HG03565 (cell line): ENCODE results near the gene ACSF2.
"Not testable (repeated sequence)": the region's sequence is repeated elsewhere in the genome, so short reads cannot be mapped to it uniquely, and the experiment has no call there.

Experiments used
- ATAC-seq: cut with Tn5 transposase; IDR thresholded peaks from one replicate; pipeline ENCODE4 v1.9.1; 2021; ENCODE audit warnings: mild to moderate bottlenecking, moderate library complexity; ENCODE audit not compliant: unreplicated experiment

ACSF2 gene

DNA sequence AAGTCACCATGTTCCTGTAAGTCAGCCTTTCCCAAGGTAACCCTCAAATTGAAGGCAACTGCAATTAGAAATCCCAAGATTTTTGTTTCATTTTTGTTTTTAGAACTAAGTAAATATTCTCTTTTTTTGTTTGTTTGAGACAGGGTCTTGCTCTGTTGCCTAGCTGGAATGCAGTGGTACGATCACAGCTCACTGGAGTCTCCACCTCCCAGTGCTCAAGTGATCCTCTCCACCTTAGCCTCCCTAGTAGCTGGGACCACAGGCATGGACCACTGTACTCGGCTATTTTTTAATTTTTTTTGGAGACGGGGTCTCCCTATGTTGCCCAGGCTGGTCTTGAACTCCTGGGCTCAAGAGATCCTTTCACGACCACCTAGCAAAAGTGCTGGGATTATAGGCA is 18.1 kb upstream of the ACSF2 start:
- no peak for ATAC-seq

DNA sequence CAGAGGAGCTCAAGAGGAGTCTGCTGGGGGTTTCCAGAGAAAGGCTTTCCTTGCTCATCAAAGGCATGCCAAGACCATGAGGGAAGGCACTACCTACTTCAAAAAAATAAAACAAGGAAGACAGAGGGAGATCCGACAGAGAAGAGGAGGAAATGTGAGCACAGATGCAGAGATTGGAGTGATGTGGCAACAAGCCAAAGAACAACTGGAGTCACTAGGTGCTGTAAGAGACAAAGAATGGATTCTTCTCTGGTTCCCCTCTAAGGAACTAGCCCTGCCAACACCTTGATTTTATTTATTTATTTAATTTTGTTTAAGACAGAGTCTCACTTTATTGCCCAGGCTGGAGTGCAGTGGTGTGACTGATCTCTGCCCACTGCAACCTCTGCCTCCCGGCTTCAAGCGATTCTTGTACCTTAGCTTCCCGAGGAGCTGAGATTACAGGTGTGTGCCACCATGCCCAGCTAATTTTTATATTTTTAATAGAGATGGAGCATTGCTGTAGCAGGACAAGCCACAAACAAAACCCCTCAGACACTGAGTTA is 13.8 kb upstream of the ACSF2 start:
- ATAC-seq, result no peak

DNA sequence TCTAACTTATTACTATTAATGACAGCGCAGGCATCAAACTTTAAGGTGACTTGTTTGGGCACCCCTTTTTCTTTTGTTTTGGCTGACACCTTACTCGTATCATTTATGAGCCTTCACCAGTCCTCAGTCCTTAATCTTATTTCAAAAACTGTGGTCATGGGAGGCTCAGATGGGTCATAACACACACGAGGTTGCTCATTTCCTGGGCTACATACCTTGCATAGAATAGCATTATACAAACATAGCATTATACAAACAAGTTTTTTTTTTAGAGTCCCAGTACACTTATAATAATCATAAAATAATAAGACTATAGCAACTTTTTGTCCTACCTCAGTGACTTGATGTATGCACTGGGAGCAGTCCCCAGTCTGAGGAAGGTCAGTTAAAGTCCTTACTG is 11.2 kb upstream of the ACSF2 start:
- ATAC-seq, result no peak

DNA sequence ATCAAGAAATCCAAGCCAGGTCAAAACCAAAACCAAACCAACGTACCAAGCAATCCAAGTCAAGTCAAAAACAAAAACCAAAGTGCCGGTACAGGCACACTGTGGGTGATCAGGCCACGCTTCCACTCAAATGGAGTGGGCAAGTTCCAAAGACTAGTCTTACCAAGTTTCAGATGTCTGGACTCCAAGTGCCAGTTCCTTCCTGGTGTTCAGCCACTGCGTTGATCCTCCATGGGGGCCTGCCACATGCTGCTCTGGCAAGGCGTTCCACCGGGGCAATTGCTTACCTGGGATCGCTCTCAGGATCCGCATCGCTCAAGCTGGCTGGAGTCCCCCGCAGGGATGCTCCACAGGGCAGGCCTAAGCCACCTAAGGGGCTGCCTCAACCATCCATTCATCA is 6.4 kb upstream of the ACSF2 start:
- not testable (repeated sequence) for ATAC-seq

DNA sequence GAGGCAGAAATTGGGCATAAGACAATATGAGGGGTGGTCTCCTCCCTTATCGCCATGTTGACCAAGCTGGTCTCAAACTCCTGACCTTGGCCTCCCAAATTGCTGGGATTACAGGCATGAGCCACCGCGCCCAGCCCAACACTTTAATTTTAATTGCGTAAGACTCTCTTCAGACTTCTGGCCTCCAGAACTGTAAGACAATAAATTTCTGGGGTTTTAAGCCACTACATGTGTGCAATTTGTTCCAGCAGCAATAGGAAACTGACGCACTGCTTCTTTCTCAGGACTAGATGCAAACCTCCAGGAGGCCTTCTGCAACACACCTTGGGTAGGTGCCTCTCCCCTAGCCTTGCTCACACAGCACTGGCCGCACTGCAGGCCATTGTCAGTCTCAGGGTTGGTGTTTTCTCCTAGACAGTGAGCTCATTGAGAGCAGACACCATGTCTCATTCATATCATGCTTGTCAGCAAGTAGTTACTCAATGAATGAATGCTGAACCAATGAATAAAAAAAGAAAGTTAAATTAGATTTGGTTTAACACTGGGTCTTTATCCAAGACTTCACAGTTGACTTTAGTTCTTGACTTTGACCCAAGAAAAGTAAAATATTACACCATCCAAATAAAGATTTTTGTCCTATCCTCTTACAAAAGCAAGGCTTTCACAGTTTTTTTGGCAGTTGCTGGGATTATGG is 5.5 kb upstream of the ACSF2 start:
- ATAC-seq, result no peak

DNA sequence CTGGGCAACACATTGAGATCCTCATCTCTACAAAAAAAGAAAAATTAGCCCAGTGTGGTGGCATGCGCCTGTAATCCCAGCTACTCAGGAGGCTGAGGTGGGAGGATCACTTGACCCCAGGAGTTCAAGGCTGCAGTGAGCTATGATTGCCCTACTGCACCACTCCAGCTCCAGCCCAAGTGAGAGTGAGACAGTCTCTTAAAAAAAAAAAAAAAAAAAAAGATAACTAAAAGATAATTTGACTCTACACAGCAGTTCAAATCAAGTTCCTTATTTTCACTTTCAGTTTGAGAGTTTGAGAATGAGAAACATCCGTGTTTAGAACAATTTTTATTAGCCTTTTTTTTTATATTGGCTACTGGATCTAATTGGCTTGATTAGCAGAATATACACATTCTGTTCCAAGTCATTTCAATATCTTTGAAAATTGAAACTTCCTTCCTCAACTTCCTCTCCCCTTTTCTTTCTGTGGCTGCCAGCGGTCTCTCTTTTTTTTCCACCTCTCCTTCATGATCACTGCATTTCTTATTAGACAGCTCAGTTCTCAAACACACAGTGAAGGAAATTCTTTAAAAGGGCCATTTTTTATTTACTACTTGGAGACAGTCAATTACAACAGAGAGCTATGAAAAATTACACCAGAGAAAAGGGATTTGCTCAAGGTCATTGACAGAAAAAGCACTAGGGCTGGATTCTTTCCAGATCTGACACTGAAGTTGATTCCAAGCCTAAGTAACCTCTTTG is 4.5 kb upstream of the ACSF2 start:
- ATAC-seq, result no peak

DNA sequence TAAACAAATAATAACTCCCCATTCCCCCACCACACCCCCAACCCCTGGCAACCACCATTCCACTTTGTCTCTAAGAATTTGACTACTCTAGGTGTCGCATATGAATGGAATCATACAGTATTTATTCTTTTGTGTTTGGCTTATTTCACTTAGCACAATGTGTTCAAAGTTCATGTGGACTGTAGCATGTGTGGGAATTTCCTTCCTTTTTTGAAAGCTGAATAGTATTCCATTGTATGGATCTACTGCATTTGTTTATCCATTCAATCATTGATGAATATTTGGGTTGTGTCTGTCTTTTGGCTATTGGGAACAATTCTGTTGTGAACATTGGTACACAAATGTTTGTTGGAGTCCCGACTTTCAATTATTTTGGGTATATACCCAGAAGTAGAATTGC is 3.3 kb upstream of the ACSF2 start:
- no peak for ATAC-seq

DNA sequence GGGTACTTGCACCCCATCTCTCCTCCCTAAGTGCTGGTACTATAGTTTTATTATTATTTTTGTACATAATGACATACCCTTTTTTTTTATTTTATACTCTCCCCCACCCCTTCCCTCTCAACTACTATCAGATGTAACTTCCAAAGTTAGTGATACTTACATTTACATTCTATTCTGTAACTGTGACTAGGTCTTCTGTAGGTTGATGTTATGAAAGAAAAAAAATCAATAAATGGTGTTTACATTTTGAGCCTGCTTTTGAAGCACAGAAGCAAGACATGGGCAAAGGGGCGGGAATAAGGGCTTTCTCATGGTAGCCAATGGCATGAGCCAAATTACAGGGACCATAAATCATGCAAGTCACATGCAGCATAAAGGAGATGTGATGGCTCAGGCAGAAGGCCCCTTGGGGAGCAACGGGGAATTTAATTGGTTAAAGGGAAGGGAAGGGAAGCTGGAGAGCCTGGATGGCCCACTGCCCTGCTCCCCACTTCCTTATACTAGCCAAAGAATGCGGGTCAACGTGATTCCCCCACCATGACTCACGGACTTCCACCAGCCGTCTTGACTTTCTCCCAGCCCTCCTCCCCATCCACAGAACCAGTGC is 2.4 kb upstream of the ACSF2 start:
- no peak for ATAC-seq

DNA sequence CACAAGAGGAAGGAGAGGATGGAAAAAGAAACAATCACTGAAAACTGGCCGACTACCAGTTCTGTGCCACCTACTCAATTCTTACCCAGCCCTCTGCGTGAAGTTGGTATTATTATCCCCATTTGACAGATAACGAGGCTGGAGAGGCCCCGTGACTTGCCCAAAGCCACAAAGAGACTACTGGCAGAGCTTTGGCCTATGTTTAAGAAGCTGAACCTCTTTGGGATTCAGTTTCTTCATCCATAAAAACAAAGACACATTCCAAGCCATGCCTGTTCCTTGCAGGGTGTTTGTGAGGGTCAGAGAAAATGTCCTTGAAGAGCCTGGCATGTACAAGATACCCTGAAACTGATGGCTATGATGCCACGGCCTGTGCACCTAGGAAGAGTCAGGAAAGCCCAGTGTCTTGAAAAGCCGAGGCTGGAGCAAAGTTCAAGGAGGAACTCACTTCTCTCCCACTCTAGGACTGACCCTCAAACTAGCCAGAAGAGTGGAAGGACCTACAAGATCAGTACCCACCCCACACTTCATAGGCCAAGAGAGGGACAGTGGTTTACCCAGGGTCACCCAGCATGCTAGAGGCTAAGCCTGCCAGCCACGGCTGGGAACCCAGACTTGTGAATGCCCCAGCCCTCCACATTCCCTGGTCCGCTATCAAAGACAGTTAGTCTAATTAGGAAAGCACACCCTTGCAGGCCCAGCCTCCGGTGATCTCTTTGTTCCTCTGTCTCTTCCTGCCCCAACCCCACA is 1.6 kb upstream of the ACSF2 start:
- no peak for ATAC-seq

DNA sequence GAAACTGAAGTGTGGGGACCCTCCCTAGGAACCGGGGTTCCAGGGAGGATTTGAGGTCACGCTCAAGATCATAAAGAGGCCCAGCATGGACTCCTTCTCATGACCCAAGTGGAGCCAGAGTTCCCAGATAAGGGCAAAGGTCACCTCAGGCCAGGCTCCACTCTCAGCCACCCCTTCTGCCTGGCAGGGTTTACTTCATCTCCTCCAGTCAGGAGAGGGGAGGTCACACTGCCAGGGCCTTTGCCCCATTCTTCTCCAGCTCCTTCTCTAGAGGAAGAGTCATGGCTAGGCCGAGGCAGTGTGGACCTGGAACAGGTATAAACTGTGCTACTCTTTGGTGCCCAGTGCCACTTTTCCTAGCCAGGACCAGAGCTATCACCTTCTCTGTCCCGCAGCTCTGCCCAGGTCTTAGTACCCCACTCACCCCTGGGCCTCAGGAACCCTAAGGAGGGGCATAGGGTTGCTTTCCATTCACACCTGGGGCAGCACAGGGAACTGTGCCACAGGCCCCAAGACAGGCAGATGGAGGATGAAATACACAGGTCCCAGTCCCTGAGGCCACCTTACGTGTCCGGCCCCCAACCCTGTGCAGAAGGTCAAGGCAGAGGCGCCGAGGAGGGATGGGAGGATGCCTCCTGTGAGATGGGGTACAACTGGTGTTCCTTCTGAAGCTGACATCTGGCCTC is 879 bp upstream of the ACSF2 start:
- ATAC-seq, result no peak

DNA sequence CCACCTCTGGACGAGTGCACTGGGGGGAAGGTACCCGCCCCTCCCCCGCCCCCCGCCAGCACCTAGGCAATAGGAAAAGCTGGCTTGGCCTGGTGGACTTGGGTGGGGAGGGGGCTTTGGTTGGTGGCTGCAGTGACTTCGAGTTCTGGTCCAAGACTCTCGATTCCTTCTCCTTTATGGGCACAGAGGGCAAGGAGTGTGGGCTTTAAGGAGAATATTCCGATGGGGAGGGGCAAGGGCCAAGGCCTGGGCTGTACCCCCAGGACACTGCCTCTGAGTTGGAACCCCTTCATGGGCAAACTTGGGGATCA is 409 bp downstream of the ACSF2 start:
- no peak for ATAC-seq

DNA sequence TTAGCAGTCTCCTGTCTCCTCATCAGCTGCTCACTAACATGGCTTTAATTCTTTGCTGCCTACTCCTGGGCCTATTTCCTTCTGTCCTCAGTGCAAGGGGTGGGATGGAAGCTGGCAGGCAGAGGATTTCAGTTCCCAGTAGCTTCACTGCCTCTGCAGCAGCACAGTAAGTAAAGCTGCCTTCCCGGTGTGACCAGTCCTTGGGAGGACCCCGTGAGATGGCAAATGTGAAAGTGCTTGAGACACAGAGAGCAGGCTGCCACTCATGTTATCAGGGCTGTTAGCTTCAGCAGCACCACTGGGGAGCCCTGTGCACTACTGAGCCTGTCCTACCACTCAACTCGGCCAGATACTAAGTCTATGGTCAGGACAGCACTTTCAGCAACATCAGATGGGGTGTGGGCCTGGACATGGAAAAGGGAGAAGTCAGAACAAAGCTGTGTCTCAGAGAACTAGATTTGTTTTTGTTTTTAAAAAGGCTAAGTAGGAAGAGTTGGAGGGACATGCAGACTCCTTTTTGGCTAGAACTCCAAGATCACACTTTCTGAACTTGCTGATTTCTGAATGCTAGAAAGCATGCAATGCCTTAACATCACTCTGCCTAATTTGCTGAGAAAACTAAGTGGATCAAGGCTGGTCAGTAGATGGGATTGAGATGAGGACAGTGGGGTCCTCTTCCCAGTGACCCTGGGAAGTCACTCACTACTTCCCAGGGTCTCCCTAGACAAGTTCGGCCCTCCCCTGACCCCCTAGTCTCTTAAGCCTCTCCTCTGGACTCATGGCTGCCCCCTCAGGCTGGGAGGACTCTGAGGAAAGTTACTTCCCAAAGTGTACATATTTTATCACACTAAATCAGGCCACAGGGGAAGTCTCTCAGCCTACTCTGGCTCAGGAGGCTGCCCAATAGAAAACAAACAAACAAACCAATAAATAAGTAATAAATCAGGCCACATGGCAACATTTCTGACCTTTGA is 1.1 kb downstream of the ACSF2 start:
- ATAC-seq, result peak; percentile 42

DNA sequence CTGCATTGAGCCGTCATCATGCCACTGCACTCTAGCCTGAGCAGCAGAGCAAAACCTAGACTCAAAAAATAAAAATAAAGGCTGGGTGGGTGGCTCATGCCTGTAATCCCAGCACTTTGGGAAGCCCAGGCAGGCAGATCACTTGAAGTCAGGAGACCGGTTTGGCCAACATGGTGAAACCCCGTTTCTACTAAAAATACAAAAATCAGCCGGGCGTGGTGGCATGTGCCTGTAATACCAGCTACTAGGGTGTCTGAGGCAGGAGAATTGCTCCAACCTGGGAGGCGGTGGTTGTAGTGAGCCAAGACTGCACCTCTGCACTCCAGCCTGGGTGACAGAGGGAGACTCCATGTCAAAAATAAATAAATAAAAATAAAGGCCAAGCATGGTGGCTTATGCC is 2.1 kb downstream of the ACSF2 start:
- ATAC-seq, result not testable (repeated sequence)

DNA sequence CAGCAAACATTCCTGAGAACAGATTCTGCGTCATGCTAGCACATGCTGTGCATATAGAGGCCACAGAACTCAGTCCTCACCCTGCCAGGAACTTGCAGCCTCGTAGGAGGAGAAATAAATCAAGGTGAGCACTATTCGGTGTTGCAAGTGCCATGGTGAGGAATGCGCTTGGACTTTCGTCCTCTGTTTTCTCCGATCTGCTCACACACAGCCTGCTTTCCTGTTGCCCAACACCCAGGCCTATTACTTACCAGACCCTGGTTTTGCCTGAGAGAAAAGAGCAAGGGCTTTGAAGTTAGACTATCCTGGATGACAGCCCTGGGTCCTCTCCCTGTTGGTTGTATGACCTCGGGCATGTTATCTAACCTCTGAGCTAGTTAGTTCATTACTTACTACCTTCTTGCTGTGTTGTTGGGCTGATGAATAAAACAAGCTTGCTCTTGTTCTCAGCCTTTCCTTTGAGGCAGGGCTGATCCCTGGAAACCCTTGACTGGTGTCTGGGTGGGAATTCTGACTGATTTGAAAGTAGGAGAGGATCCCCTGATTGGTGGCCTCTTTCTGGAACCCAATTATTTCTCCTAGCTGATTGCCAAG is 2.9 kb downstream of the ACSF2 start:
- no peak for ATAC-seq

DNA sequence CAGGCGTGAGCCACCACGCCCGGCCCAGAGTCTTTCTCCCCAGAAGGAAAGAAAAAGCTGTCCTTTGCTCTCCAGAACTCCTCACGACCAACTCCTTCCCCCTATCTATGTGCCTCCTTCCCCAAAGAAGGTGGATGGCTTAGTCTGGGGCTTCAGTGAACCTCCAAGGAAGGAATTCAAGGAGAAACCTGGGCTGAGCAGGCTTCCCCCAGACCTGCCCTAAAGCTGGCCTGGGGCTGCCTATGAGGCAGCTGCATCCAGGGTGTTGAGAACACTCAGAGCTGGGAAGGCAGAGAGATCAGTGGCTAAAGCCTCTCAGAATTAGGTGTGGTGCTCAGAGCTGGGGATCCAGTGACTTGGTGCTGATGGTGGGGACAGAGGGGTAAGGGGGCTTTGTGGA is 3.8 kb downstream of the ACSF2 start:
- no peak for ATAC-seq

DNA sequence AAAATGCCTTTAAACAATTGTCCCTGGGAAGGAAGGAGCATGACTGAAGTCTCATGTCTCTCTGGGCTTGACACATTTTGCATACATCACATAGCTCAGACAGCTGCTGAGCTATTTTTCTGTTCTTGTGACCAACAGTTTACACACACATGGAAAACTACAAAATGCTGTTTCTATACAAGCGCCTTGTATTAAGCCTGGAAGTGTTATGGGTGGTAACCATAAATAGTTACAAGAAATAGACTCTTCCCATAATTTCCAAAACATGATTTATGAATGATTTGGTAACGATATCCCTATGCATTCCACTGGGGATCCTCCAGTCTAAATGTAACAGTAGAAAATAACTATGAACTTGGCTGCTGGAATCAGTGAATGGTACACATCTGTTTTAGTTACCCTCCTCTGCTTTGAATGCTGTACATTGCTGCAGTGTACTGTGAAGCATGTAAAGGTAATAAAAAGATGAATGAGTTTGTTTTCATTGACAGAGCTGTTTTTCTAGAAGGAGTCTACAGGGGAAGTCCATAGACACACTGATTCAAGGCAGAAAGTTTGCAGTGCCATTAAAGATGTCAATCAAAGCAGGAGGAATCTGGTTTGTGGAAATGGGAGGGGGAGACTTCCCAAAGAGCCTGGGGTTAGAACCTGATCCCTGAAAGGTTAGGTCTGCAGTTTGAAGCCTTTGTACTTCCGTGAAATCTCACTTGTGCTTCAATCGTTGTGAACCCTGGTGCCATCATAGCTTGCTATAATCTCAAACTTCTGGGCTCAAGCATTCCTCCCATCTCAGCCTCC is 5.0 kb downstream of the ACSF2 start:
- no peak for ATAC-seq

DNA sequence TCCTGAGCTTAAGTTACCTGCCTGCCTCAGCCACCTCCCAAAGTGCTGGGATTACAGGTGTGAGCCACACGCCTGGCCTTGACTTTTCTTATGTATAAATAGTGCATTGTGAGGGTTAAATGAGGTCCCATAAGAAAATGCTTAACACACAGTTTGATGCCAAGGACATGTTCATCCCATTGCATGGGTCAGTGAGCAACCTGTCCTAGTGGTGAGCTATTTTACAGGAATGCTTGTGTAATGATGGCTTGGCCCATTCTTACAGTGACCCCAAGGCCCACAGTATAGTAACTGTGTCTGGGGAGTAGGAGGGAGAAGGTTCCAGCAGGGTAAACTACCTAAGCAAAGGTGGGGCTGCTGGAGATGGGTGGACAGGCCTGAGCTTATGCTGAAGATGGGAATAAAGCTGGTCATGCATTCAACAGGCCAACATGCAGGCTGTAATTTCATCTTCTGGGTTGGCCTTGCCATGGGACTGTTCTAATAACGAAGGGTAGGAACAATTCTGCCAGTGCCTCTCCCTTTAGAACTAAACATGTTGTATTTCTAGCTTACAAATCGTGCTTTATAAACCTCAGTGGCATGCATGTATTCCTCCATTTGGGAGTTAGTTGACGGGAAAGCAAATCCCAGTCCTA is 6.2 kb downstream of the ACSF2 start:
- ATAC-seq, result no peak

DNA sequence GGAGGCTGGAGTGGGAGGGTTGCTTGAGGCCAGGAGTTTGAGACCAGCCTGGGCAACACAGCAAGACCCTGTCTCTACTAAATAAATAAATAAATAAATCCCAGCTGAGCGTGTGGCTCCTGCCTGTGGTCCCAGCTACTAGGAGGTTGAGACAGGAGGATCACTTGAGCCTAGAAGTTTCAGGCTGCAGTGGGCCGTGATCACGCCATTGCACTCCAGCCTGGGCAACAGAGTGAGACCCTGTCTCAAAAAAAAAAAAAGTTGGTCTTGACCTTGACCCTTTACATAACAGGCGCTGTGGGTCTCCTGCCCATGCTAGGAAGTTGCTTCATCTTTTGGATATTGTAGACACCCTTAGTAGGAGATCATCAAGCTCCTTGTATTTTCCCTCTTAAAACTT is 11.4 kb downstream of the ACSF2 start:
- no peak for ATAC-seq
